Stimulated activated CD4-positive, alpha-beta T cell treated with anti-CD3 and anti-CD28 coated beads, TNF-alpha, amount 100 ng/mL, for 24 hours (primary cell): ENCODE measurements around the gene SLC2A5.
"Not testable (repeated sequence)": the region's sequence is repeated elsewhere in the genome, so short reads cannot be mapped to it uniquely, and the experiment has no call there.

Source experiments
- DNase-seq, 3 experiments: peaks; one replicate each; pipeline ENCODE4 v3.0.0-alpha.2; 2020; ENCODE audit warnings: low read depth in 3 of 3

Gene SLC2A5

DNA sequence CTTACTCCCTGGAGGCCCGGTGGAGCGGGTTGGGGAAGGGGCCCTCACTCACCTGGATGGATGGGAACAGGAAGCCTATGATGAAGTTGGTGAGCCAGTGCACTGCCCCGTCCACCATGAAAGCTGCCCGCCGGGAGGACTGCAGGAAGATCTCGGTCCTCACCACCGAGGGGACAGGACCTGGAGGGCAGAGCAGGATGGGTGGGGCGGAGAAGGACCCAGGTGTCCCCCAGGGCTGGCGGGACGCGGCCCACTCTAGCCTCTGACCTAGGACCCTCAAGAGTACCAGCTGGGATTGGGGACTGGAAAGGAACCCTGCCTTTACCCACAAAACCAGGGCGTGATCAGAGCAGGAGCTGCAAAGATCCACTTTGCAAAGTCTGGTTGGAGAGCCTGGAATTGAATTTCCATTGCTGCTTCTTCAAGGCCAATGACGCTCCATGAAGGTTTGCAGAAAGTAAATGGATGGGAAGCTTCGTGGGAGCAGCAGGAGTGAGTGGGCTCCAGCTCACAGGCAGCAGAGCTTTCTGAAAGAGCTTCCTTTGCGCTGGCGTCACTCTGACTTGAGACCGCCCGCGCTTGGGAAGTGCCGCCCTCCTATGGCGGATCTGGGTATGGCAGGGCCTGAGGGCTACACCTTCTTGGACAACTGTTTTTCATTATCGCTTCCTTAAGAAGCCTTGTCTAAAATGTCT lies 64.6 kb downstream of the SLC2A5 start:
- peak; percentile 61 to 83 (median 73) for DNase-seq

DNA sequence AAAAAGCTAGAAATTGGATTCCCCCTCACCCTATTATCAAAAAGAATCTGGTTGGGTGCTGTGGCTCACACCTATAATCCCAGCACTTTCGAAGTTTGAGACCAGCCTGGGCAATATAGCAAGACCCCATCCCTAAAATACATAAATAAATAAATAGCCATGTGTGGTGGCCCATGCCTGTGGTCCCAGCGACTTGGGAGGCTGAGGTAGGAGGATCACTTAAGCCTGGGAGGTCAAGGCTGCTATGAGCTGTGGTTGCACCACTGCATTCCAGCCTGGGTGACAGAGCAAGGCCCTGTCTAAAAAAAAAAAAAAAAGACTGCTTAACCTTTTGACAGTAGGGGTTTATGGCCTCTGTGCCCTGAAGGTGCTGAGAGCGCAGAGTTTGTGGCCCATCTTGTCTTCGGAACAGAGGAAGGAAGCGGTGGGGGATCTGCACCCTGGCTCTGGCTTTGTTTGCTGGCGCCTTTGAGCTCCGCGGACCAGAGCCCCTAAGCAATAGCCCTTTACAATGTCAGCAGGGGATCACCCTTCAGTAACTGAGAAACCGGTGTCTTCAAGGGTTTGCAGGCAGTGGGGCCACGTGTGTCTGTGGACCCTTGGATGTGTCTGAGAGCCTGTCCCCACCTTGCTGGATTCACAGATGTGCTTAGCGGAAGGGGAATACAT lies 65.3 kb downstream of the SLC2A5 start:
- no peak for DNase-seq

DNA sequence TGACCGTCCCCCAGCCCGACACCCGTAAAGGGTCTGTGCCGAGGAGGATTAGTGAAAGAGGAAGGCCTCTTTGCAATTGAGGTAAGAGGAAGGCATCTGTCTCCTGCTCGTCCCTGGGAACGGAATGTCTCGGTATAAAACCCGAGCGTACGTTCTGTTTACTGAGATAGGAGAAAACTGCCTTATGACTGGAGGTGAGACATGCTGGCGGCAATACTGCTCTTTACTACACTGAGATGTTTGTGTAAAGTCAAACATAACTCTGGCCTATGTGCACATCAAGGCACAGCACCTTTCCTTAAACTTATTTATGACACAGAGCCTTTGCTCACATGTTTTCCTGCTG lies 67.2 kb downstream of the SLC2A5 start:
- not testable (repeated sequence) for DNase-seq

DNA sequence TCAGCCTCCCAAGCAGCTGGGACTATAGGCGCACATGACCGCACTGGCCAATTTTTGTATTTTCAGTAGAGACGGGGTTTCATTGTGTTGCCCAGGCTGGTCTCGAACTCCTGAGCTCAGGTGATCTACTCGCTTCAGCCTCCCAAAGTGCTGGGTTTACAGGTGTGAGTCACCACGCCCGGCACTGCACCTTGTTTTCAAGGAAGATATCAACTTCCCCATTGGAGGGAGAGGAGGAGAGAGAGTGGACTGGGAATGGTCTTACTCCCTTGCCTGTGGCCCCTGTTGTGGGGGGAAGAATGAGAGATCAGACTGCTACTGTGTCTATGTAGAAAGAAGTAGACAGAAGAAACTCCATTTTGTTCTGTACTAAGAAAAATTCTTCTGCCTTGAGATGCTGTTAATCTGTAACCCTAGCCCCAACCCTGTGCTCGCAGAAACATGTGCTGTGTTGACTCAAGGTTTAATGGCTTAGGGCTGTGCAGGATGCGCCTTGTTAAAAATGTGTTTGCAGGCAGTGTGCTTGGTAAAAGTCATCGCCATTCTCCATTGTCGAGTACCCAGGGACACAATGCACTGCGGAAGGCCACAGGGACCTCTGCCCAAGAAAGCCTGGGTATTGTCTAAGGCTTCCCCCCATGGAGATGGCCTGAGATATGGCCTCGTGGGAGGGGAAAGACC lies 67.8 kb downstream of the SLC2A5 start:
- DNase-seq: not testable (repeated sequence)

DNA sequence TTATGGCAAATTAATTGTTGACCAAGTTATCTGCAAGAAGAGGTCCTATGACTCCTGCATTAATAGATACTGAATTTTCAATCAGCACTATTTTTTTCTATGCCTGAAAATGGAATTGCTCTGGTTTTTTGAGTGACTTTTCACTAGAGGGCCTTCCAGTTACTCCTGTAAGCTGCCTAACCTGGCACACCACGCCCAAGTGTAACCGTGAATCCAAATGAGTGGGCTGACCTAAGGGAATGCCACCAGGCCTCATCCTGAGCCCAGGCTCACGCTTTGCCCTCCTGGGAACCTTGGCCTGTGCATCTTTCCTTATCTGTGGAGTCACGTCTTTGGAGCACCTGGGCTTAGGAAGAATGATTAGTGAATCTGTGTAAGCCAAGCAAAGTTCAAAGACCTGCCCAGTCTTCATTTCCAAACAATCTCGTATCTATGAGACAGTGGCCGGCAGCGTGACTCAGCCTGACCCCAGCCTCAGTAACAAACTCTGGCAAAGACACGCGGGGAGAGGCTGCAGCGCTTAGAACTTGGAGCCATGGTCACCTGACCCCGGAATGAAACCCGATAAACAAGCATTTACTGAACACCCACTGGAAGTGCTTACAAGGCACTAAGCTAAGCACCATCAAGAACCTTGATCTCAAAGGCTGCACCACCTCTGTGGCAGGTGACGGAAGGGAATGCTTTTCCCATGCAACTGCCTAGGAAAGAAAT lies 75.3 kb downstream of the SLC2A5 start:
- DNase-seq: not testable (repeated sequence)

DNA sequence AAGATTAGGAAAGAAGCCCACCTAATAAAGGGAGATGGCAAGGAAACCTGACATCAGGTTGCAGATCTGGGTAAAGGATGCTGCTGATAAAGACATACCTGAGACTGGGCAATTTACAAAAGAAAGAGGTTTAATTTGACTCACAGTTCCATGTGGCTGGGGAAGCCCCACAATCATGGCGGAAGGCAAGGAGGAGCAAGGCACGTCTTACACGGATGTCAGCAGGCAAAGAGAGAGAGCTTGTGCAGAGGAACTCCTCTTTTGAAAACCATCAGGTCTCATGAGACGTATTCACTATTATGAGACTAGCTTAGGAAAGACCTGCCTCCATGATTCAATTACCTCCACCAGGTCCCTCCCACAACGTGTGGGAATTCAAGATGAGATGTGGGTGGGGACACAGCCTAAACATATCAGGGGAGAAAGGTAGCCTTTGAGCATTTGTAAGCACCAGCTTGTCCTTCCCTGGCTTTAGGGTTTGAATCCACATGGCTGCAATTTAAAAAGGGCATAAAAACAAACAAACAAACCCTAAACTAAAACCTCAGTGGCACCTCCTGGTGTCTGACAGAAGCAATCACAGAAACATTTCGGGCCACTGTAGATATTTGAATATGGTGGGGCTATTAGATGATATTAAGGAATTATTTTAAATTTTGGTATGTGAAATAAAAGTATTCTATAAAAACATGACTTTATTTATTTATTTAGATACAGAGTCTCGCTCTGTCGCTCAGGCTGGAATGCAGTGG lies 76.3 kb downstream of the SLC2A5 start:
- DNase-seq: no peak

DNA sequence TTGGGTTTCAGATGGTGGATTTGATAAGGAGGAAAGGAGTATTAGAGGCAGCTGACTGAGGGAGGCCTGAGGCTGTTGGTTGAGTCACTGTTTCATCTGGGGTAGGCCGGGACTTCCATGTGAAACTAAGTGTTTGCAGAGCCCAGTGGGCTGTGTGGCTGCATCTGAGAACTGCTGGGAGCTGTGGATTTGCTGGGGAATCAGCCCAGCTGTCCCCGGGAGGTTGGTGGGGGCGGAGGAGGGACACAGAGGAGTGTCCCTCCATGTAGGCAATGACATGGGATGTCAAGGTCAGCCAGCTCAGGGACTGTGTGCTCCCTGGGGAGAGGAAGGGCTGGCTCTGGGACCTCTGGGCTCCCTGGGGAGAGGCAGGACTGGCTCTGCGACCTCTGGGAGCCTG lies 79.6 kb downstream of the SLC2A5 start:
- DNase-seq: no peak

DNA sequence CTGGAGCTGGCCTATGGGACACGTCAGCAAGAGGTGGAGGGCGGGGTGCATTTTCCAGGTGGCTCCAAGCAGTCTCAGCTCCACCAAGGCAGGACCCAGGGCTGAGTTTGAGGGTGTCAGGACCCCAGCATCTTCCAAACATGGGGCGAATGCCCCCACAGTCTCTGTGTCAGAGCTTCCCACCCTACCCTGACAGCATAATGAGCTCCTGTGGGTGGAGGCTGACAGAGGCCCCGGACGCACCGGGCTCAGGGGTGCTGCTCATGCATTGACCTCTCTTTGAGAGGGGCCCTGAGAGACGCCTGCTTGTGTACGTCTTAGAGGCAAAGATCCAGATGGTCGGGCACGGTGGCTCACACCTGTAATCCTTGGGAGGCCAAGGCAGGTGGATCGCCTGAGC lies 80.4 kb downstream of the SLC2A5 start:
- no peak for DNase-seq

DNA sequence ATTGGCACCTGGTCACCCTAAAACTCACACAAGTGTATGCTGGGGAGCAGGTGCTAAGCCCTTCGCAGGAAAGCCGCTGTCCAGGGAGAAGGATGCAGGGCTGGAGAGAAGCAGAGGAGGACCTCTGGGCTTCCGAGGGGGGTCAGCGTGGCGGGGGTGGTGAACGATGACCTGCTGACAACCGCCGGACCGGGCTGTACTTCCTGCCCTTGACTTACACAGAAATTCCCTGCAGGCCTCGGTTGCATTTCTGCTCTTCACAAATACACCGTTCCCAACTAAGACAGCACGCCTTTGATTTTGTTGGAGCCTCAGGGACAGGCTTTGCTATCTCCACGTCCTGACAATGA lies 80.8 kb downstream of the SLC2A5 start:
- no peak for DNase-seq

DNA sequence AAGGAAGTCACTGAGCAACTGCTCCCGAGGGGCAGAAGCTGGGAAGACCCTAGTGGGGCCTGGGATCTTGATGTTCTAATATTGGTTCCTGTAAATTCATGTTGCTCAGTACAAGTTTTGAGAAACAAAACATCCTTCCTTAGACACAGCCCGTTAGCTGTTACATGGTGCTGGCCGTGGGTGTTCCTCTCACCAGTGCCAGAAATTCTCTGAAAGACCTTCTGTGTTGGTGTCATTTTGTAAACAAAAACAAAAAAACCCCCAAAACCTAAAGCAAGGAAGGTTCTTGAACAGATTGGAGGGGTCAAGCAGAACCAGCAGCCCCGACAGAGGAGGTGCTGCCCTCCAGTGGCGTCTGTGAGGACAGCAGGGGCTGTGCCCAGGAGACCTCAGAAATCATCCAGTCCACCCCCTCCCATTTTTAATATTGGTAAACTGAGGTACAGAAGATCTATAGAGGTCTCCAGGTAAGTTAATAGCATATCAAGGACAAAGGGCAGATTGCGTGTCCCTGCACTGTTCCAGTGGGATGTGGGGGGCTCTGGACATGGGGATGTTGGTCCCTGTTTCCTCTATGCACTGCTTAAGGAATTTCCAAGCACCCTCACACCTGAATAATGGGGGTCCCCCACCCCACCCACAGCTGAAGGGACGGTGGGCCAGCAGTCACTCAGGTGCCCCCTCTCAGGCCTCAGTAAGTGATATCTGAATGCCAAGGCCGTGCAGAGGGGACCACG lies 81.4 kb downstream of the SLC2A5 start:
- DNase-seq: peak; percentile 36 to 68 (median 54)

DNA sequence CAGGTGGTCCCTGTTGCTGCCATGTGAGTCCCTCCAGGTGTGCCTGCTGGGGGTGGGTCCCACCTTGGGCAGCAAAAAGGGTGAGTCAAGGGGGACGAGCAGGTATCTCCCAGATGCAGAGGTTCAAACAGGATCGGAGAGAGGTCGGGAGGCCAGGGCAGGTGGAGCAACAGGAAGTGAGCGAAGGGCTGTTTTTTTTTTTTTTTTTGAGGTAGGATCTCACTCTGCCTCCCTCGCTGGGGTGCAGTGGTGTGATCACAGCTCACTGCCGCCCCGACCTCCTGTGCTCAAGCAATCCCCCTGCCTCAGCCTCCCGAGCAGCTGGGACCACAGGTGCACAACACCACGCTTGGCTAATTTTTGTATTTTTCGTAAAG lies 82.6 kb downstream of the SLC2A5 start:
- DNase-seq: no peak

DNA sequence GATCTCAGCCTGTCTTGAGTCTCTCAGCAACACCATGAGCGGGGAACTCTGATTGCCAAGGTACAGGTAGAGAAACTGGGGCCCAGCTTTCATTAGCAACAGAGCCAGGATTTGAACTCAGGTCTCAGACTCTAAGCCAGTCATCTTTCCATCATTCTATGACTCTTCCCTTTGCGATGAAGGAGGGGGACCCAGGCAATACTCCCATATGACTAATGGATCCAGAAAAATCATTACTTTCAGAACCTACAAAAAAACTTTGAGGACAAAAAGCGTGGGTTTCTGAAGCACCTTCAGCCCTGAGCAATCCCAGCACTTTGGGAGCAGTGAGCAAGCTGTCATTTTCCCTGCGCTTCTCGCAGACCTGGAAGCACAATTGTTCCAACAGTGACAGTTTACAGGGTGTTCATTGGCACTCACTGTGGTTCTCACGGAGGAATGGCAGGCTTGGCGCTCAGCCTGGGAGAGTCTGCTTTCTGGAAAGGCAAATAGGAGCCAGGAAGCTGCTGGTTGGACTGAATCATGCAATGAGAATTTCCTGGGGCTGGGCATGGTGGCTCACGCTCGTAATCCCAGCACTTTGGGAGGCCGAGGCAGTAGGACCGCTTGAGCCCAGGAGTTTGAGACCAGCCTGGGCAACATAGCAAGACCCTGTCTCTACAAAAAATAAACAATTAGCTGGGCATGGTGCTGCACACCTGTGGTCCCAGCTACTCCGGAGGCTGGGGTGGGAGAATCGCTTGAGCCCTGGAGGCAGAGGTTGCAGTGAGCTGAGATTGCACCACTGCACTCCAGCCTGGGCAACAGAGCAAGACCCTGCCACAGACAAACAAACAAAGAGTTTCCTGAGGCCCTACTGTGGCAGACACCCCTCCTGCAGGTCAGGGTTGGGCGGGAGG lies 83.3 kb downstream of the SLC2A5 start:
- DNase-seq: no peak
